HEK293 (cell line): ENCODE data around the gene GFOD1.

Experiments
- ZBTB1 ChIP-seq: fragments of 450-650 bp; formaldehyde crosslinking; IDR thresholded peaks from 2 replicates; pipeline ENCODE4 v1.5.1; 2016; ENCODE audit warnings: missing biosample characterization, missing genetic modification characterization
- ZBTB20 ChIP-seq: fragments of 450-650 bp; formaldehyde crosslinking; IDR thresholded peaks from 2 replicates; pipeline ENCODE4 v1.5.1; 2016; ENCODE audit warnings: missing biosample characterization, missing genetic modification characterization
- TF ChIP-seq, protein P1 (sequence below): fragments of 450-650 bp; formaldehyde crosslinking; IDR thresholded peaks from 2 replicates; pipeline ENCODE4 v1.5.1; 2016; ENCODE audit warnings: missing biosample characterization, missing genetic modification characterization
- TF ChIP-seq, protein P2 (sequence below): fragments of 450-650 bp; formaldehyde crosslinking; IDR thresholded peaks from 2 replicates; pipeline ENCODE4 v1.5.1; 2016; ENCODE audit warnings: missing biosample characterization, missing genetic modification characterization
- TF ChIP-seq, protein P3 (sequence below): fragments of 450-650 bp; formaldehyde crosslinking; conservative IDR thresholded peaks from 2 replicates; pipeline ENCODE4 v1.5.1; 2016; ENCODE audit warnings: low read depth, missing biosample characterization, missing genetic modification characterization

GRCh38 chr6:13527671-13528056 is 40.3 kb upstream of the GFOD1 start:
- TF ChIP-seq, protein P1, sequence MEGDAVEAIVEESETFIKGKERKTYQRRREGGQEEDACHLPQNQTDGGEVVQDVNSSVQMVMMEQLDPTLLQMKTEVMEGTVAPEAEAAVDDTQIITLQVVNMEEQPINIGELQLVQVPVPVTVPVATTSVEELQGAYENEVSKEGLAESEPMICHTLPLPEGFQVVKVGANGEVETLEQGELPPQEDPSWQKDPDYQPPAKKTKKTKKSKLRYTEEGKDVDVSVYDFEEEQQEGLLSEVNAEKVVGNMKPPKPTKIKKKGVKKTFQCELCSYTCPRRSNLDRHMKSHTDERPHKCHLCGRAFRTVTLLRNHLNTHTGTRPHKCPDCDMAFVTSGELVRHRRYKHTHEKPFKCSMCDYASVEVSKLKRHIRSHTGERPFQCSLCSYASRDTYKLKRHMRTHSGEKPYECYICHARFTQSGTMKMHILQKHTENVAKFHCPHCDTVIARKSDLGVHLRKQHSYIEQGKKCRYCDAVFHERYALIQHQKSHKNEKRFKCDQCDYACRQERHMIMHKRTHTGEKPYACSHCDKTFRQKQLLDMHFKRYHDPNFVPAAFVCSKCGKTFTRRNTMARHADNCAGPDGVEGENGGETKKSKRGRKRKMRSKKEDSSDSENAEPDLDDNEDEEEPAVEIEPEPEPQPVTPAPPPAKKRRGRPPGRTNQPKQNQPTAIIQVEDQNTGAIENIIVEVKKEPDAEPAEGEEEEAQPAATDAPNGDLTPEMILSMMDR (tag by site-specific recombination), result no peak
- no peak for TF ChIP-seq ZBTB20 (tag by site-specific recombination)
- TF ChIP-seq, protein P2, sequence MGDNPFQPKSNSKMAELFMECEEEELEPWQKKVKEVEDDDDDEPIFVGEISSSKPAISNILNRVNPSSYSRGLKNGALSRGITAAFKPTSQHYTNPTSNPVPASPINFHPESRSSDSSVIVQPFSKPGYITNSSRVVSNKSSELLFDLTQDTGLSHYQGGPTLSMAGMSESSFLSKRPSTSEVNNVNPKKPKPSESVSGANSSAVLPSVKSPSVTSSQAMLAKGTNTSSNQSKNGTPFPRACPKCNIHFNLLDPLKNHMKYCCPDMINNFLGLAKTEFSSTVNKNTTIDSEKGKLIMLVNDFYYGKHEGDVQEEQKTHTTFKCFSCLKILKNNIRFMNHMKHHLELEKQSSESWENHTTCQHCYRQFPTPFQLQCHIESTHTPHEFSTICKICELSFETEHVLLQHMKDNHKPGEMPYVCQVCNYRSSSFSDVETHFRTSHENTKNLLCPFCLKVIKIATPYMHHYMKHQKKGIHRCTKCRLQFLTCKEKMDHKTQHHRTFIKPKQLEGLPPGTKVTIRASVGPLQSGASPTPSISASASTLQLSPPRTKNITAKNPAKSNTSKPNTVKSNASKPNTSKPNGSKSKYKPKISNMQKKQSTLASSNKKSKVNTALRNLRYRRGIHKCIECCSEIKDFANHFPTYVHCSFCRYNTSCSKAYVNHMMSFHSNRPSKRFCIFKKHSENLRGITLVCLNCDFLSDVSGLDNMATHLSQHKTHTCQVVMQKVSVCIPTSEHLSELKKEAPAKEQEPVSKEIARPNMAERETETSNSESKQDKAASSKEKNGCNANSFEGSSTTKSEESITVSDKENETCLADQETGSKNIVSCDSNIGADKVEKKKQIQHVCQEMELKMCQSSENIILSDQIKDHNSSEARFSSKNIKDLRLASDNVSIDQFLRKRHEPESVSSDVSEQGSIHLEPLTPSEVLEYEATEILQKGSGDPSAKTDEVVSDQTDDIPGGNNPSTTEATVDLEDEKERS (tag by site-specific recombination), result no peak
- TF ChIP-seq, protein P3, sequence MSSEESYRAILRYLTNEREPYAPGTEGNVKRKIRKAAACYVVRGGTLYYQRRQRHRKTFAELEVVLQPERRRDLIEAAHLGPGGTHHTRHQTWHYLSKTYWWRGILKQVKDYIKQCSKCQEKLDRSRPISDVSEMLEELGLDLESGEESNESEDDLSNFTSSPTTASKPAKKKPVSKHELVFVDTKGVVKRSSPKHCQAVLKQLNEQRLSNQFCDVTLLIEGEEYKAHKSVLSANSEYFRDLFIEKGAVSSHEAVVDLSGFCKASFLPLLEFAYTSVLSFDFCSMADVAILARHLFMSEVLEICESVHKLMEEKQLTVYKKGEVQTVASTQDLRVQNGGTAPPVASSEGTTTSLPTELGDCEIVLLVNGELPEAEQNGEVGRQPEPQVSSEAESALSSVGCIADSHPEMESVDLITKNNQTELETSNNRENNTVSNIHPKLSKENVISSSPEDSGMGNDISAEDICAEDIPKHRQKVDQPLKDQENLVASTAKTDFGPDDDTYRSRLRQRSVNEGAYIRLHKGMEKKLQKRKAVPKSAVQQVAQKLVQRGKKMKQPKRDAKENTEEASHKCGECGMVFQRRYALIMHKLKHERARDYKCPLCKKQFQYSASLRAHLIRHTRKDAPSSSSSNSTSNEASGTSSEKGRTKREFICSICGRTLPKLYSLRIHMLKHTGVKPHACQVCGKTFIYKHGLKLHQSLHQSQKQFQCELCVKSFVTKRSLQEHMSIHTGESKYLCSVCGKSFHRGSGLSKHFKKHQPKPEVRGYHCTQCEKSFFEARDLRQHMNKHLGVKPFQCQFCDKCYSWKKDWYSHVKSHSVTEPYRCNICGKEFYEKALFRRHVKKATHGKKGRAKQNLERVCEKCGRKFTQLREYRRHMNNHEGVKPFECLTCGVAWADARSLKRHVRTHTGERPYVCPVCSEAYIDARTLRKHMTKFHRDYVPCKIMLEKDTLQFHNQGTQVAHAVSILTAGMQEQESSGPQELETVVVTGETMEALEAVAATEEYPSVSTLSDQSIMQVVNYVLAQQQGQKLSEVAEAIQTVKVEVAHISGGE (tag by site-specific recombination), result no peak
- TF ChIP-seq ZBTB1 (tag by site-specific recombination), result no peak
